ENCODE measurements around the gene LONP2. TPM values are rescaled to one million over a fixed set of nuclear protein-coding genes. Genes with fewer than 3 reads are reported as not detected.

The LONP2 gene
- total RNA-seq, 1 donor from 2014 or later, result 74.2 TPM

DNA sequence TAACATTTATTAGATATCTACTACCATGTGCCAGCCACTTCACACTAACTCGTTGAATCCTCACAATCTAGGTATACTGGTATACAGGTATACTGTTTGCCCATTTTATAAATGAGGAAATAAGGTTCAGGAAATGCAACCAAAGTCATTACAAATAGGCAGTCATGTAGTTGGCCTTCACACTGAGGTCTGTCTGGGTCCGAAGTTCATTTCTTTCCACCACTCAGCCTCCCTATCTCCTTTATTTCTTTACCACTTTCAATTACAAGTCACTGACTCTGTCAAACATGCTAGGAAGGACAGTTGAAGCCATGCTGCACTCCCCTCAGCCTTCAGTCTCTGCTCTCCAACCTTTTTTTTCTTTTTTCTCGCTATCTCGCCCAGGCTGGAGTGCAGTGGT lies 161.8 kb downstream of the LONP2 start:
- ATAC-seq (no peak), DNase-seq (no peak)
- intact Hi-C loops (cut with micrococcal nuclease), result no loop called here

Other genes with a start within 250 kb of the LONP2 start
- gene ABCC12, start 88.3 kb upstream of the LONP2 start, total RNA-seq, result not detected
- not detected for gene ABCC11, start 3.2 kb downstream of the LONP2 start, total RNA-seq
- 14.1 TPM for gene SIAH1, start 141.1 kb downstream of the LONP2 start, total RNA-seq

All from left ventricle myocardium superior (tissue), 1 donor.